Stromal cell of bone marrow (primary cell): ENCODE measurements around the gene FIGNL2.
"Not testable (repeated sequence)": the region's sequence is repeated elsewhere in the genome, so short reads cannot be mapped to it uniquely, and the experiment has no call there.

Experiments used
- DNase-seq: peaks from one replicate; pipeline ENCODE4 v3.0.0-alpha.2; 2012; ENCODE audit warnings: low read depth

FIGNL2 gene

DNA sequence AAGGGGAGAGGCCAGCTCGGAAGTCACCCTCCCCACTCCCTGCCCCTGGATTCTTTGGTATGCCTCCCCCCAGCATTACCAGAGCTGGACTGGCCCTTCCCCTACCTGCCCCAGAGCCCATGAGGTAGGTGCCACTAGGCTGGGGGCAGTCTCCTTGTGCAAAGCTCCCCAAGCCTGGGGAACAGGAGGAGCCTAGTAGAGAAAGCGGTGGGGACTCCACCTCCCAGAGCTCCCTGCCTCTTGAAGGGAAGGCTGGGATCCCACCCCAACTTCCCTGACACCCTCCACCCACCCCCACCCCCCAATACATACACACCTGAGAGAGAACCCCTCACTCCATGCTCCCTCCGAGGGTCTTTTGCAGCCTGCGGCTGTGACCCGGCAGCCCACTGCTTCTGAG lies 30.4 kb downstream of the FIGNL2 start:
- DNase-seq = no peak

GRCh38 chr12:51817027-51817953 lies 31.2 kb downstream of the FIGNL2 start:
- no peak for DNase-seq

- no peak for DNase-seq
Observed at GRCh38 chr12:51815571-51815970, 32.9 kb downstream of the FIGNL2 start.

- peak; percentile 59 for DNase-seq
Observed at GRCh38 chr12:51814311-51815088, 34.0 kb downstream of the FIGNL2 start.

DNA sequence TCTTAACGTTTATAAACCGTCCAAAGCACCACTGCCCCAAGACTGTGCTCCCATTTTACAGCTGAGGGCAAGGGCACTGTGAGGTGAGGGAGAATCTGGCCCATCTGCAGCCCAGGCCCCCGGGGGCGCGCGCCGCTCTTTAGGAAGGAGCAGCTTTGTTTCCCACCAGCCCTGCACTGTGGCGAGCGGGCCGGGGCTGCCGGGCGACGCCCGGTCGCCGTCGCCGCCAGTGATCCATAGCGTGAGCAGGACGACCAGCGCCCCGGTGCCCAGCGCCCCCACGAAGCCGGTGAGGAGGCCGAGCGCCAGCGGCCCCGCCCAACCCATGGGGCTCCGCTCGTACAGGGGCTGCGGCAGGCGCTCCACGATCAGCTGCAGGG lies 34.6 kb downstream of the FIGNL2 start:
- DNase-seq = no peak

GRCh38 chr12:51812871-51813270 lies 35.6 kb downstream of the FIGNL2 start:
- no peak for DNase-seq

- DNase-seq = no peak
Observed at GRCh38 chr12:51811203-51812202, 37.0 kb downstream of the FIGNL2 start.

GRCh38 chr12:51809193-51809592 lies 39.3 kb downstream of the FIGNL2 start:
- DNase-seq = no peak

DNA sequence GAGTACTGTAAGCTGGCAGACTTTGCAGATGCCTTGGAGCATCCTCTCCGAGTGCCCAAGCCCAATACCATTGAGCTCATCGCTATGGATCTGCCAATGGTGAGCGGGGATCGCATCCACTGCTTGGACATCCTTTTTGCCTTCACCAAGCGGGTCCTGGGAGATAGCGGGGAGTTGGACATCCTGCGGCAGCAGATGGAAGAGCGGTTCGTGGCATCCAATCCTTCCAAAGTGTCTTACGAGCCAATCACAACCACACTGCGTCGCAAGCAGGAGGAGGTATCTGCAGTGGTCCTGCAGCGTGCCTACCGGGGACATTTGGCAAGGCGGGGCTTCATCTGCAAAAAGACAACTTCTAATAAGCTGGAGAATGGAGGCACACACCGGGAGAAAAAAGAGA lies 41.6 kb downstream of the FIGNL2 start:
- no peak for DNase-seq

- DNase-seq = no peak
Observed at GRCh38 chr12:51801027-51801426, 47.5 kb downstream of the FIGNL2 start.

DNA sequence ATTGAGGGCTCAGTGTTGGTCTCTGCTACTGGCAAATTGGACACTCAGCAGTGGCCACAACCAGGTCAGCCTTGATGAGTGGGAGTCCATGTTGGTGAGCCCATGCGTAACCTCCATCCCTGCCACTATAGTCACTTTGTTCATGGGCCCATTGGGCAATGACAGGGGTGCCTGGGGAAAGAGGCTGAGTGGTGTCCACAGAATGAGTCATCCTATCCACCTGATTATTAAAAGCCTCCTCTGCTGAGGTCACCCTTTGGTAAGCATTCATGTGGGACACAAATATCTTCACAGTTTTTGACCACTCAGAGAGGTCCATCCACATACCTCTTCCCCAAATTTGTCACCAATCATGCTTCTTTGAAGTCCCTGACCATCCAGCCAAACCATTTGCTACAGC lies 50.0 kb downstream of the FIGNL2 start:
- no peak for DNase-seq

DNA sequence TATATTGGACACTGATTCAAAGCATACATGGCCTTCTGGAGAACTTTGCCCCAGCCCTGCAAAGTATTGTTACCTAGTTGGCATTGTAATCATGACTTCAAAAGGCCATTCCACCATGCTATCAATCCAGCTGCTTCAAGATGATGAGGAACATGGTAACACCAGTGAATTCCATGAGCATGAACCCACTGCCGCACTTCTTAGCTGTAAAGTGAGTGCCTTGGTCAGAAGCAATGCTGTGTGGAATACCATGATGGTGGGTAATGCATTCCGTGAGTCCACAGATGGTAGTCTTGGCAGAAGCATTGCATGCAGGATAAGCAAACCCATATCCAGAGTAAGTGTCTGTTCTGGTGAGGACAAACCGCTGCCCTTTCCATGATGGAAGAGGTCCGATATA lies 50.5 kb downstream of the FIGNL2 start:
- not testable (repeated sequence) for DNase-seq

DNA sequence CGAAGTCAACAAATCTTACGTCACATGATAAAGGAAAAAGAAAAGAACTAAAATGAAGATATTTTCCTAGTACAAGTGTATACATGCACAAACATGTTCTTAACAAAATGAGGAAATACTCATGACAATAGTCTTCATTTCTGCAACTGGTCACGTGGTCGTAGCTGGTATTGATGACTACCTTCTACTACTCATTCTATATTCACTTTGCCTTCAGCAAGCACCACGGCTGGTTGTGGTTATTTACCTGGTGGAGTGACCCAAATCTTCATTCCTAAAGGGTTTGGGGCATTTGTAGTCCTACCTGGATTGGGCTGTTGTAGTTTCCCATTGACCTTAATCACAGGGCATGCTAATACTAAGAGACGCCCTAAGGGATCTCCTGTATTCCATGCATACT lies 51.2 kb downstream of the FIGNL2 start:
- DNase-seq = no peak

- peak; percentile 9 for DNase-seq
Observed at GRCh38 chr12:51793201-51793600, 55.3 kb downstream of the FIGNL2 start.

GRCh38 chr12:51792417-51792816 lies 56.1 kb downstream of the FIGNL2 start:
- no peak for DNase-seq

GRCh38 chr12:51788876-51789275 lies 59.6 kb downstream of the FIGNL2 start:
- DNase-seq = peak; percentile 42

DNA sequence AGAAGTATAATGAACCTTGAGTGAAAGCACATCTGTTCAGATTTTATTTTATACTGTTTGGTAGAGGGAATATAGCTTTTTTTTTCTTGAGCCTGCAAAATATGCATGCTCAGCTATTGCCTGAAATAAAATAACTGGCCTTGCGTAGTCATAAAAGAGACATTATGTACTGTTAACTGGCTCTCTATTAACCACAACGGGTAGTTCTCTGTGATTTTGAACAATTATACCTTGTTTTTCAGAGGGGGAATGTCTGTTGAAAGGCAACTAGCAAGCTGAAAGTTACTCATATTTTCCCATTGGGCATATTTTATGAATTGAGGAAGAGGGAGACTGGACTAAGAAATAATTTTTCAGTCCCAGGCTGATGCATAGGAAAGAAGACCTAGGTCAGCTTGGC lies 62.6 kb downstream of the FIGNL2 start:
- DNase-seq = no peak

- no peak for DNase-seq
Observed at GRCh38 chr12:51784688-51785087, 63.8 kb downstream of the FIGNL2 start.

- DNase-seq = no peak
Observed at GRCh38 chr12:51779876-51780275, 68.6 kb downstream of the FIGNL2 start.

GRCh38 chr12:51777973-51778372 lies 70.5 kb downstream of the FIGNL2 start:
- no peak for DNase-seq

- no peak for DNase-seq
Observed at GRCh38 chr12:51777457-51777856, 71.1 kb downstream of the FIGNL2 start.

- DNase-seq = no peak
Observed at GRCh38 chr12:51774933-51775332, 73.6 kb downstream of the FIGNL2 start.
